GM12873 (cell line): ENCODE data around the gene SUN1.

ENCODE experiments used
- CTCF ChIP-seq: IDR thresholded peaks from 2 replicates; pipeline ENCODE4 v1.5.1; 2012; ENCODE audit warnings: low read depth, mild to moderate bottlenecking, moderate library complexity, low read length, control low read depth; ENCODE audit not compliant: insufficient read depth; ENCODE audit errors: missing control alignments

Gene SUN1

GRCh38 chr7:825386-825785 lies 6.9 kb upstream of the SUN1 start:
- TF ChIP-seq CTCF = no peak

GRCh38 chr7:826230-826917 lies 5.9 kb upstream of the SUN1 start:
- no peak for TF ChIP-seq CTCF

DNA sequence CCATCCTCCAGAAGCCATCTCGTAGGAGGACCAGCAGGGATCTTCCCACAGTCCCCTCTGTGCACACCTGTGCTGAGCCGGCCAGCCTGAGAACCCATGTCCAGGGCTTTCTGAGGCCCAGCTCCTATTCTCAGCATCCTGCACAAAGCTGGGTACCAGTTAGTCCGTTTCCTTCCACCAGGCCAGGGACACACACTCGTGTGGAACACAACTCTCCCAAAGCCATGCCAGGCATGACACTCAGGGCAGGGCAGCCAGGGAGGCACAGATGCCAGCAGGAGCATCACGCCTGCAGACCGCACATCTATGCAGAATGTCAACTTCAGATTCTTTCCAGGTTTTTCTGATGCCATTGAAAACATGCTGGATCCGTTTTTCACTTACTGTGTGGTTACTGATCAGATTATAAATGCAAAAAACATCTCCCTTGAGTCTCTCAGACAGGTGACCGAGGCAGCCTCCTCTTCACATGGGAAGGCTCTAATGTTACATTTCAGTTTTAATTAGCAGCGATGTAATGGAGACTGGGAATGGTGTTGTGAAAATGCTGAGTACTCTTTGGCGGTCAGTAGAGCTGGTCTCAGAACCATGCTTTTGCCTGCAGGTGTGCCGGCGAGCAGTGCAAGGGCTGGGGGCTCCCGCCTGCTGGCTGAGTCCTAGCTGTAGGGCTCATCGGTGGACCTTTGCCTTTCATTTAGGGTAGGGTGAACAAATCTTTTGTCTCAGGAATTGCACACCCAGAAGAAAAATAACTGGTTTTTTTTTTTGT lies 3.3 kb upstream of the SUN1 start:
- TF ChIP-seq CTCF = no peak

- no peak for TF ChIP-seq CTCF
Observed at GRCh38 chr7:830069-830468, 2.2 kb upstream of the SUN1 start.

GRCh38 chr7:831596-832166 lies 595 bp upstream of the SUN1 start:
- TF ChIP-seq CTCF = no peak

DNA sequence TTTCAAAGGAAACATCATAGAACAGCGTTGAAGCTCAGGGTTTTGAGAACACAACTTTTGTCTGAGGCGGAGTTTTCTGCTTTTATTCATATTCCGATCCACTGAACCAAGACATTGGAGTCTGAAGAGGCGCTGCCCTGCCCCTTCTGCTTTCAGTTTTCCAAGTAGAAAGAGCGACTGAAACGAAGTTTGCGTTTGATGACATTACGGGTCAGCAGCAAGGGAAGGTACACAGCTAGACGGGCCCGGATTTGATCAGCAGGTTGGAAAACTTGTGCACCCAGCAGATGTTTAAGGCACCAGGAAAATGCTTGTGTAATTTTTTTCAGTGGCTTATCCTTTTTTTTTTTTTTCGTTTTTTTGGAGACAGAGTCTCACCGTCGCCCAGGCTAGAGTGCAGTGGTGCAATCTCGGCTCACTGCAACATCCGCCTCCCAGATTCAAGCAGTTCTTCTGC lies 720 bp downstream of the SUN1 start:
- TF ChIP-seq CTCF = no peak

- TF ChIP-seq CTCF = no peak
Observed at GRCh38 chr7:833601-834258, 1.5 kb downstream of the SUN1 start.
